ENCODE measurements around the gene FBXL3. TPM values are rescaled to one million over a fixed set of nuclear protein-coding genes. Genes with fewer than 3 reads are reported as not detected.

The FBXL3 gene
- total and polyA plus RNA-seq, 2 of the 13 experiments (the other 11 are each of a cell fraction or from before 2014, with no cell fraction given) = 11.5 to 18.5 TPM

DNA sequence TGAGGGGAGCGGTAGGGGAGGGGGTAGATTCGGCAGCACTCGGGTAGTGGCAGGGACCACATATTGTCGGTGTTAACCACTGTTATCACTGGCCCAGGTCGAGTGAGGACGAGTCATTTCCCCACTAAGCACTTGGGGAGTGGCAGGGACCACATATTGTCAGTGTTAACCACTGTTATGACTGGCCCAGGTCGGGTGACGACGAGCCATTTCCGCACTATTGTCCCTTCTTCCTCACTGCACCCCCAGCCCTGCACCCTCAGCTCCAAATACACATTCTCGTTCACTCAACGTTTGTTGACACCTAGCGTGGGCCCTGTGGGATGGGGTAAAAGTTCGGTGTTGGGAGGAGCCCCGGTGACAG, 35.5 kb downstream of the FBXL3 start (continued):
- TF ChIP-seq ZNF280D (CRISPR knock-in tag; IDR thresholded peaks at IDR 0.05) (0 out of 2 replicates have a peak, but pooled peaks have one; percentile 20), ZNF569 (CRISPR knock-in tag; IDR thresholded peaks at IDR 0.05; ENCODE audit: borderline replicate concordance) (no peak), ARNT2 (CRISPR knock-in tag; IDR thresholded peaks at IDR 0.05; ENCODE audit: low read depth) (no peak), ZNF746 (CRISPR knock-in tag; IDR thresholded peaks at IDR 0.05) (no peak), ZNF737 (CRISPR knock-in tag; IDR thresholded peaks at IDR 0.05; ENCODE audit: borderline replicate concordance) (peak; percentile 19; the same call in 1 of the 2 replicates), ZNF17 (CRISPR knock-in tag; IDR thresholded peaks at IDR 0.05) (no peak), SOX5 (CRISPR knock-in tag; IDR thresholded peaks at IDR 0.05; ENCODE audit: borderline replicate concordance) (no peak), ZNF546 (CRISPR knock-in tag; conservative IDR thresholded peaks at IDR 0.05) (peak; percentile 27; the same call in 1 of the 2 replicates), MXD3 (CRISPR knock-in tag; IDR thresholded peaks at IDR 0.05) (no peak), SPEN (CRISPR knock-in tag; IDR thresholded peaks at IDR 0.05; ENCODE audit: low read depth) (no peak), ZNF781 (CRISPR knock-in tag; IDR thresholded peaks at IDR 0.05; ENCODE audit: borderline replicate concordance, not compliant biosample characterization) (peak; percentile 63), TGIF2 (CRISPR knock-in tag; IDR thresholded peaks at IDR 0.05) (no peak), HOXA9 (CRISPR knock-in tag; IDR thresholded peaks at IDR 0.05; ENCODE audit: borderline replicate concordance) (0 out of 2 replicates have a peak, but pooled peaks have one; percentile 1), DDIT3 (CRISPR knock-in tag; IDR thresholded peaks at IDR 0.05) (no peak), ZNF572 (CRISPR knock-in tag; IDR thresholded peaks at IDR 0.05) (0 out of 2 replicates have a peak, but pooled peaks have one; percentile 15), ZNF501 (CRISPR knock-in tag; IDR thresholded peaks at IDR 0.05) (no peak), SMAD1 (CRISPR knock-in tag; IDR thresholded peaks at IDR 0.05; ENCODE audit: borderline replicate concordance, low read depth) (0 out of 2 replicates have a peak, but pooled peaks have one; percentile 33), ZNF136 (CRISPR knock-in tag; IDR thresholded peaks at IDR 0.05; ENCODE audit: low read depth) (no peak), ISL2 (CRISPR knock-in tag; IDR thresholded peaks at IDR 0.05) (no peak), ZNF34 (CRISPR knock-in tag; IDR thresholded peaks at IDR 0.05; ENCODE audit: borderline replicate concordance) (no peak)
- TF ChIP-seq, protein P1, sequence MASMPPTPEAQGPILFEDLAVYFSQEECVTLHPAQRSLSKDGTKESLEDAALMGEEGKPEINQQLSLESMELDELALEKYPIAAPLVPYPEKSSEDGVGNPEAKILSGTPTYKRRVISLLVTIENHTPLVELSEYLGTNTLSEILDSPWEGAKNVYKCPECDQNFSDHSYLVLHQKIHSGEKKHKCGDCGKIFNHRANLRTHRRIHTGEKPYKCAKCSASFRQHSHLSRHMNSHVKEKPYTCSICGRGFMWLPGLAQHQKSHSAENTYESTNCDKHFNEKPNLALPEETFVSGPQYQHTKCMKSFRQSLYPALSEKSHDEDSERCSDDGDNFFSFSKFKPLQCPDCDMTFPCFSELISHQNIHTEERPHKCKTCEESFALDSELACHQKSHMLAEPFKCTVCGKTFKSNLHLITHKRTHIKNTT (CRISPR knock-in tag; IDR thresholded peaks at IDR 0.05) = no peak

All from HepG2 (cell line).